HEK293T (cell line): ENCODE data around the gene TRHDE.

ENCODE experiments used
- FOXA1 ChIP-seq: fragments of 450-650 bp; IDR thresholded peaks from 2 replicates; pipeline ENCODE4 v1.6.1; 2016; ENCODE audit warnings: mild to moderate bottlenecking
- NFRKB ChIP-seq: fragments of 450-650 bp; IDR thresholded peaks from 2 replicates; pipeline ENCODE4 v1.6.1; 2016; ENCODE audit warnings: mild to moderate bottlenecking, moderate library complexity

GRCh38 chr12:72610342-72610741 lies 338.2 kb downstream of the TRHDE start:
- no peak for TF ChIP-seq FOXA1
- TF ChIP-seq NFRKB: no peak
